Esophagus squamous epithelium (tissue), 4 donors: ENCODE data around the gene UBE2R2.

ENCODE experiments used
- CTCF ChIP-seq, 6 experiments: fragments of 450-650 bp in 4 of 6; fragments of 200-600 bp in 2 of 6; sonication (generic) in 2 of 6; IDR thresholded peaks; one replicate each; pipeline ENCODE4 v1.5.1; 2016 to 2019; ENCODE audit warnings: antibody characterized with exemption in 6 of 6, mild to moderate bottlenecking in 4 of 6, moderate library complexity in 4 of 6
- POLR2A ChIP-seq, 4 donors: fragments of 450-650 bp; IDR thresholded peaks; one replicate each; pipeline ENCODE4 v1.6.1; 2017; ENCODE audit warnings: antibody characterized with exemption in 4 of 4, mild to moderate bottlenecking in 4 of 4, moderate library complexity in 3 of 4

- no peak for TF ChIP-seq POLR2A (IDR thresholded peaks at IDR 0.05)
- TF ChIP-seq CTCF (IDR thresholded peaks at IDR 0.05): no peak
Observed at GRCh38 chr9:33952066-33952465, 135.1 kb downstream of the UBE2R2 start.
